PC-3 (cell line): Measurements from ENCODE around the gene BTAF1. TPM values are rescaled to one million over a fixed set of nuclear protein-coding genes. Genes with fewer than 3 reads are reported as not detected.
"Not testable (repeated sequence)": the region's sequence is repeated elsewhere in the genome, so short reads cannot be mapped to it uniquely, and the experiment has no call there.

Experiments used
- ATAC-seq: fragments of 200-7000 bp; cut with Tn5 transposase; 2 replicates; pipeline ENCODE4 v1.9.1; 2020; ENCODE audit warnings: mild to moderate bottlenecking, moderate library complexity
- BruUV-seq: library from RNA; stranded (reverse); fragments of 400-500 nt; replicated peaks from 2 replicates; lab custom pipeline; 2021; lab: Mats Ljungman, UMichigan
- CTCF ChIA-PET: fragments of 300-600 bp; sonication (Branson Sonifier 250); formaldehyde crosslinking; loops from one replicate; lab custom pipeline; 2022; ENCODE audit warnings: antibody characterized with exemption; lab: Charles Lee
- POLR2A ChIA-PET: fragments of 300-600 bp; sonication (Branson Sonifier 250); formaldehyde crosslinking; loops from one replicate; lab custom pipeline; 2022; ENCODE audit warnings: antibody characterized with exemption; ENCODE audit not compliant: unreplicated experiment; lab: Charles Lee
- DNase-seq: peaks from one replicate; pipeline ENCODE4 v3.0.0-alpha.2; 2015
- H2AFZ ChIP-seq: fragments of 300-600 bp; sonication (generic); 2 replicates; pipeline ENCODE4 v1.6.0; 2016; ENCODE audit warnings: antibody characterized with exemption, low read length
- H3F3A ChIP-seq: fragments of 300-600 bp; sonication (generic); one replicate; pipeline ENCODE4 v1.6.0; 2017; ENCODE audit warnings: antibody characterized with exemption, low read length, control low read depth, mild to moderate bottlenecking; ENCODE audit not compliant: unreplicated experiment
- H3K27ac ChIP-seq: fragments of 300-600 bp; sonication (generic); 2 replicates; pipeline ENCODE4 v1.5.1; 2016; ENCODE audit warnings: mild to moderate bottlenecking, low read length
- H3K27me3 ChIP-seq: fragments of 300-600 bp; sonication (generic); 2 replicates; pipeline ENCODE4 v1.6.1; 2016; ENCODE audit warnings: low read length, mixed read lengths
- H3K36me3 ChIP-seq: fragments of 300-600 bp; sonication (generic); 2 replicates; pipeline ENCODE4 v1.6.1; 2016; ENCODE audit warnings: low read depth, mixed run types, low read length, mixed read lengths
- H3K4me1 ChIP-seq: fragments of 300-600 bp; sonication (generic); 2 replicates; pipeline ENCODE4 v1.5.1; 2016; ENCODE audit warnings: low read length; ENCODE audit not compliant: insufficient read depth
- H3K4me2 ChIP-seq: fragments of 300-600 bp; sonication (generic); 2 replicates; pipeline ENCODE4 v1.6.0; 2016; ENCODE audit warnings: low read length
- H3K4me3 ChIP-seq: fragments of 300-600 bp; sonication (generic); 2 replicates; pipeline ENCODE4 v1.5.1; 2016; ENCODE audit warnings: mild to moderate bottlenecking, low read length, mixed read lengths
- H3K79me2 ChIP-seq: fragments of 300-600 bp; sonication (generic); 2 replicates; pipeline ENCODE4 v1.6.1; 2017; ENCODE audit warnings: low read length, mixed read lengths
- H3K9ac ChIP-seq: fragments of 300-600 bp; sonication (generic); 2 replicates; pipeline ENCODE4 v1.6.0; 2016; ENCODE audit warnings: mild to moderate bottlenecking, low read length
- H3K9me2 ChIP-seq: fragments of 300-600 bp; sonication (generic); replicated peaks from 2 replicates; pipeline ENCODE4 v1.6.1; 2016; ENCODE audit warnings: mixed run types, low read length, mixed read lengths
- H3K9me3 ChIP-seq: fragments of 300-600 bp; sonication (generic); 2 replicates; pipeline ENCODE4 v1.6.1; 2016; ENCODE audit warnings: low read length, mixed read lengths
- H4K20me1 ChIP-seq: fragments of 300-600 bp; sonication (generic); 2 replicates; pipeline ENCODE4 v1.6.1; 2016; ENCODE audit warnings: low read length, mixed read lengths
- CTCF ChIP-seq: fragments of 300-600 bp; sonication (generic); conservative IDR thresholded peaks from 2 replicates; pipeline ENCODE4 v1.5.1; 2017; ENCODE audit warnings: antibody characterized with exemption, low read depth, mild to moderate bottlenecking, low read length
- EZH2 ChIP-seq: fragments of 300-600 bp; sonication (generic); IDR thresholded peaks from one replicate; pipeline ENCODE4 v1.6.1; 2017; ENCODE audit warnings: antibody characterized with exemption, mild to moderate bottlenecking, low read length; ENCODE audit not compliant: unreplicated experiment
- EZH2phosphoT487 ChIP-seq: fragments of 300-600 bp; sonication (generic); IDR thresholded peaks from 2 replicates; pipeline ENCODE4 v1.6.1; 2018; ENCODE audit warnings: mild to moderate bottlenecking, antibody characterized with exemption, low read length, borderline replicate concordance
- intact Hi-C: fragments of 100-400 bp; cut with micrococcal nuclease; formaldehyde crosslinking; loops from 2 replicates; pipeline ENCODE4 v1.9.0; 2023
- total RNA-seq: library from RNA; depleted of rRNA; stranded (reverse); fragments of >200 nt; gene quantifications from 2 replicates; pipeline ENCODE4 v1.2.3, GENCODE V29; 2014

The BTAF1 gene
- total RNA-seq, 1 experiment from 2014 or later, result 27.6 TPM

- DNase-seq, result peak; percentile 82
- intact Hi-C loops, result no loop called here
Observed at GRCh38 chr10:92011560-92012214, 88.1 kb downstream of the BTAF1 start.

GRCh38 chr10:92014620-92015019, 91.0 kb downstream of the BTAF1 start:
- no peak overlapping the region for H3K4me2 ChIP-seq
- no peak overlapping the region for H3K27ac ChIP-seq
- no peak for TF ChIP-seq EZH2
- no peak for TF ChIP-seq EZH2phosphoT487
- no peak for TF ChIP-seq CTCF
- H3K79me2 ChIP-seq, result no peaks in the 10 kb centered on the region
- no peak overlapping the region for H2AFZ ChIP-seq
- ChIA-PET POLR2A (no interaction called here), CTCF (no interaction called here)
- peaks cover 29% of the 10 kb centered on the region; the same call in 1 of the 2 replicates for H3K36me3 ChIP-seq
- no peaks in the 10 kb centered on the region for H3K9me3 ChIP-seq
- no peak overlapping the region for H3K9ac ChIP-seq
- no peak overlapping the region for H3K4me3 ChIP-seq
- H3F3A ChIP-seq, result no peaks in the 10 kb centered on the region
- no TSS peak for BruUV-seq
- H3K27me3 ChIP-seq, result no peaks in the 10 kb centered on the region
- peaks cover 3% of the 10 kb centered on the region; the same call in 1 of the 2 replicates for H3K4me1 ChIP-seq
- intact Hi-C loops, result no loop called here
- ATAC-seq (peak; percentile 39; the same call in 1 of the 2 replicates), DNase-seq (peak; percentile 35)
- H3K9me2 ChIP-seq, result no peaks in the 10 kb centered on the region
- no peaks in the 10 kb centered on the region for H4K20me1 ChIP-seq

More at GRCh38 chr10:92011560-92012214, 88.1 kb downstream of the BTAF1 start:
- TF ChIP-seq EZH2phosphoT487 (no peak), EZH2 (no peak), CTCF (no peak)
- no peak overlapping the region for H3K27ac ChIP-seq
- no peaks in the 10 kb centered on the region for H3K27me3 ChIP-seq
- H3K4me1 ChIP-seq, result peaks cover 3% of the 10 kb centered on the region; the same call in 1 of the 2 replicates
- ChIA-PET CTCF (no interaction called here), POLR2A (interaction anchor here (0.6 kb wide), 1 partner anchor 169 kb away, joined by 3 read pairs; no protein-coding TSS in a partner anchor)
- H2AFZ ChIP-seq, result no peak overlapping the region
- no peaks in the 10 kb centered on the region for H4K20me1 ChIP-seq
- BruUV-seq, result no TSS peak
- no peaks in the 10 kb centered on the region for H3F3A ChIP-seq
- no peaks in the 10 kb centered on the region for H3K79me2 ChIP-seq
- no peak overlapping the region for H3K4me3 ChIP-seq
- H3K9me3 ChIP-seq, result no peaks in the 10 kb centered on the region
- H3K9me2 ChIP-seq, result no peaks in the 10 kb centered on the region
- H3K36me3 ChIP-seq, result peaks cover 31% of the 10 kb centered on the region
- ATAC-seq, result peak; percentile 99
- H3K4me2 ChIP-seq, result no peak overlapping the region
- H3K9ac ChIP-seq, result no peak overlapping the region

- no peak overlapping the region for H2AFZ ChIP-seq
- POLR2A ChIA-PET, result interaction anchor here (0.6 kb wide), 1 partner anchor 216 kb away, joined by 3 read pairs; no protein-coding TSS in a partner anchor
- peaks cover 21% of the 10 kb centered on the region; the same call in 1 of the 2 replicates for H3K36me3 ChIP-seq
- no peaks in the 10 kb centered on the region for H3K9me2 ChIP-seq
- H3F3A ChIP-seq, result no peaks in the 10 kb centered on the region
- H3K4me3 ChIP-seq, result no peak overlapping the region
- DNase-seq (no peak), ATAC-seq (no peak)
- H3K27ac ChIP-seq, result no peak overlapping the region
- no peaks in the 10 kb centered on the region for H3K79me2 ChIP-seq
- CTCF ChIA-PET, result no interaction called here
- H3K27me3 ChIP-seq, result no peaks in the 10 kb centered on the region
- no peak overlapping the region for H3K4me2 ChIP-seq
- BruUV-seq, result no TSS peak
- no peaks in the 10 kb centered on the region for H3K4me1 ChIP-seq
- TF ChIP-seq EZH2 (no peak), CTCF (no peak), EZH2phosphoT487 (no peak)
- intact Hi-C loops, result no loop called here
- no peaks in the 10 kb centered on the region for H4K20me1 ChIP-seq
- H3K9ac ChIP-seq, result no peak overlapping the region
- H3K9me3 ChIP-seq, result no peaks in the 10 kb centered on the region
Observed at GRCh38 chr10:92024700-92025099, 101.1 kb downstream of the BTAF1 start.

- H3K9me3 ChIP-seq, H3K9me2 ChIP-seq, H3F3A ChIP-seq, H3K4me2 ChIP-seq, intact Hi-C loops, H3K27me3 ChIP-seq, H3K9ac ChIP-seq, H4K20me1 ChIP-seq, H3K79me2 ChIP-seq, H3K4me1 ChIP-seq, H3K27ac ChIP-seq, DNase-seq, POLR2A ChIA-PET, CTCF ChIA-PET, ATAC-seq, H3K4me3 ChIP-seq, H2AFZ ChIP-seq, BruUV-seq: not testable (repeated sequence)
- H3K36me3 ChIP-seq, result peaks cover 24% of the 10 kb centered on the region; the same call in 1 of the 2 replicates
Observed at GRCh38 chr10:92025340-92025739, 101.8 kb downstream of the BTAF1 start.
